GM18508 (cell line): Measurements from ENCODE around the gene ARHGAP26.
"Not testable (repeated sequence)": the region's sequence is repeated elsewhere in the genome, so short reads cannot be mapped to it uniquely, and the experiment has no call there.

ENCODE experiments used
- ATAC-seq: cut with Tn5 transposase; IDR thresholded peaks from one replicate; pipeline ENCODE4 v1.9.1; 2021; ENCODE audit warnings: moderate number of reproducible peaks; ENCODE audit not compliant: insufficient read depth, unreplicated experiment

ARHGAP26 gene

DNA sequence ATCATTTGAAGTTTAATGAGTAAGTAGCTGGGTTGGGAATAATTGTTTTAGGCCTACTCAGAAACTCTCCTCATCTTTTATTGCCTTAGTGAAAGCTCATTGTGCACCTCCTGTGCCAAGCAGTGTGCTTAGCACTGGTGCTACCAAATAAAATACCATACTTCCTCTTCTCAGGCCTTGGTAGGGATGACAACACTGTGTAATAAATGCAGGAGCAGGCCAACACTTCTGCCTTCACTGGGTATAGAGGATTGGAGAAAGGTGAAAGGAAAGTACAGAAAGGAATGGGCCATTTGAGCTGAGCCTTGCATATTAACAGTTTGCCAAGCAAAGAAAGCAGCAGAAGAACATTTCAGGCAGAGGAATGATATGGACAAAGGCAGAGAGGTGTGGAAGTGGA lies 347.6 kb downstream of the ARHGAP26 start:
- no peak for ATAC-seq

DNA sequence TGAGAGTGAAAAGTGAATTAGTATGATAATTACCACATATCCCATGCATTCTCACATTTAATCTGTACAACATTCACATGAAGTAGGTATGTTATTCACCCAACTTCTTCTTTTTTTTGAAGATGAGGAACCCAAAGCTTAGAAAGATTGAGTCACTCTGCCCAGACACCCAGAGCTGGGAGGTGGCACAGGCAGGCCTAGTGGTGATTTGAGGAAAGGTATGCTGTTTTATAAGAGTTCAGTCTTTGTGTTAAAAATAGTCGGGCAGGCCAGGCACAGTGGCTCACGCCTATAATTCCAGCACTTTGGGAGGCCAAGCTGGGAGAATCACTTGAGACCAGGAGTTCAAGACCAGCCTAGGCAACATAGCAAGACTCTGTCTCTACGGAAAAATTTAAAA lies 348.0 kb downstream of the ARHGAP26 start:
- no peak for ATAC-seq

DNA sequence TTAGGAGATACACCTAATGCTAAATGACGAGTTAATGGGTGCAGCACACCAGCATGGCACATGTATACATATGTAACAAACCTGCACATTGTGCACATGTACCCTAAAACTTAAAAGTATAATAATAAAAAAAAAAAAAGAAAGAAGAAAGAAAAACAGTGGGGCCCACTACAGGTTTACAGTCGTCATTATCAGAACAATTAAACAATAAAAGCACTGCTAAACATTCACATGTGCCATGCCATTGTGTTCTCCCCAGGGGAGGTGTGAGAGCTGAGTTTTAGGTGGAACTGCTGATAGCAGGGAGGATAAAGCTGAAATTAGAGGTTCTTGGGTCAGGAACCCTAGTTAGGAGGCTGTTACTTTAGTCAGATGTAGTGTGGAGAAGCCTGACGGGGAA lies 348.6 kb downstream of the ARHGAP26 start:
- not testable (repeated sequence) for ATAC-seq

DNA sequence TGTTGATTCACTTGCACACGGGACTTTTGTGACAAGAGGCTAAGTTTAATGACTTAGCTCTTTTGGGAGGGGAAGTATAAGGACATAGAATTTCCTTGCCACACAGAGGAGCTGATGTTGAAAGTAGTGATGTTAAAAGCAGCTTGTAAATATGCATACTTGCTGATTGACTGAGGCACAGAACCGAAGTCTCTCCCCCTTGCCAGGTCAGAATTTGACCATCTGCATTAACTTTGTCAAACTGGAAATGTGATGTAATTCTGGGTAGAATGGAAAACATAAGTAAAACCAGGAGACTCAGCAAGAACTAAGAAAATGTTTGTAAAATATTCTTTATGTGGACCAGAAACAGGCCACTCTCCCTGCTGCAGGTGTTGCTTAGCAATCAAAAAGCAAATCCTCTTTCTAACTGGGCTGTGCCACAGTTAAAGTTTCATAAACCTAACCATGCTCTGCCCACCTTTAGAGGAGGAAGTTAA lies 349.2 kb downstream of the ARHGAP26 start:
- ATAC-seq, result no peak

DNA sequence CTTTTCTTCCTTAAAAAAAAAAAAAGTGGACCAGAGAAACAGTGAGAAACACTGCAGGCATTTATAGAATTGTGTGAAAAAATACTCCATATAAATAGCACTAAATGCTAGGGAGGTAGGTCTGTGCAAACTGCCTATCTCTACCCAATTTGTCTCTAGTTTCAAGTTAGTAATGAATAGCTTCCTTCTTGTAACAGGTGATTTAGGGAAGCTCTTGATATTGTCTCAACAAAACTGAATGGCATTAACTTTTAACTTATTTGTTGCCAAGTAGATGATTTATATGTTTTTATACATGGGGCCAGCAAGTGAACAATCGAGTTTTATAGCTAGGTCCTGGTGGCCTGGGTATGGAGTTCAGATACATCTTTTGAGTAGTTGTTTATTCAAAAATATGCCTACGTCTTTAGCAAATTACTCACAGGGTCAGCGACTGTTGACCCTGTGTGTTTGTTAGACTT lies 349.7 kb downstream of the ARHGAP26 start:
- ATAC-seq, result no peak

DNA sequence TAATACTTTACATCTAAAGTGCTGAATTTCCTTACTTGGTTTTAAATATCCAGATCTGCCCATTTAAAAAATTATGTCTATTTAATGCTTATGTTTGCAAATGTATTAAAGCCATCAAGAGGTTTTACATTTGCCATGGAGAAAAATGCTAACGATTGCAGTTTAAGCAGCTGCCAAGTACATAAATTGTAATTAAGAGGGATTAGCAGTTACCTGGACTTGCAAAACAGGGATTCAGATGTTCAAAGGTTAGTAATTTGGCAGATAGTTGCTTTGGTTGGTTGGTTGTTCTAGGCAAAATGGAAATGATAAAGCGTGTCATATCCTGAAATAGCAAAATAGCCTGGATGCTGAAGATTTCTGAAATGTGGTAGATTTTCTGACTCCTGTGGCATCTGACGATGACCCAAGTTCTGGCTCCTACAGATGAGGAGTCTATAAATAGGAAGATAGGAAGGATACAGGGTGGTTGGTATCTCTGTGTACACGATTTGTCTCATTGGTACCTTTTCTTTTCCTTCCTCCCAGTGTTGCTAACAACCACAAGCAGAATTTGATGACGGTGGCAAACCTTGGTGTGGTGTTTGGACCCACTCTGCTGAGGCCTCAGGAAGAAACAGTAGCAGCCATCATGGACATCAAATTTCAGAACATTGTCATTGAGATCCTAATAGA lies 350.4 kb downstream of the ARHGAP26 start:
- ATAC-seq, result no peak

DNA sequence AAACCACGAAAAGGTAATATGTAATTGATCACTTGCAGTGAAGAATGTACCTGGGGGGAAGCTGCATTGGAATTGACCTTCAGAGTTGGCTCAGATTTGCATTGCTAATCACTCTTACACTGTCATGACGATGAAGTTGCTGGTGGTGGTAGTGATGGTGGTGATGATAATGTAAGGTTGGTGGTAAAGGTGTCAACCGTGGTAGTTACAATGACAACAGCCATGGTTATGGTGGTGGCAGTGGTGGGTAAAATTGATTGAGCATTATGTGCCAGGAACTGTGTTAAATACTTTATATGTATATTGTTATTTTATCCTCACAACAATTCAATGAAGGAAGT lies 350.9 kb downstream of the ARHGAP26 start:
- ATAC-seq, result no peak

DNA sequence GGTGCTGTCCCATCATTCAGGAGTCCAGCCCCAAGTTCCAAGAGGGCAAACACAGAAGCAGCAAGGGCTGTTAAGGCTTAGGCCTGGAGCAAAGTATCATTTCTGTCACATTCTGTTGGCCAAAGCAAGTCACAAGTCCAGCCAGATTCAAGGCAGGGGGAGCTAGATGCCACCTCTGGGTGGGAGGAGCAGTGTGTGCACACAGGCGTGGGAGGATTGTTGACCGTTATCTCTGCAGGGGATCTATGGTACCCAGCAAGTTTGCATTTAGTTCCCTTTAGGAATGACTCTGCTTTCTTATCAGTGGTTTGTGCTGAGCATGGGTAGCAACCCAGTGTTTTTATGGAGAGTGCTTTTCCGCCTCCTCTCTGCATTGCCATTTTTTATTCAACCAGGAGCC lies 354.4 kb downstream of the ARHGAP26 start:
- no peak for ATAC-seq

DNA sequence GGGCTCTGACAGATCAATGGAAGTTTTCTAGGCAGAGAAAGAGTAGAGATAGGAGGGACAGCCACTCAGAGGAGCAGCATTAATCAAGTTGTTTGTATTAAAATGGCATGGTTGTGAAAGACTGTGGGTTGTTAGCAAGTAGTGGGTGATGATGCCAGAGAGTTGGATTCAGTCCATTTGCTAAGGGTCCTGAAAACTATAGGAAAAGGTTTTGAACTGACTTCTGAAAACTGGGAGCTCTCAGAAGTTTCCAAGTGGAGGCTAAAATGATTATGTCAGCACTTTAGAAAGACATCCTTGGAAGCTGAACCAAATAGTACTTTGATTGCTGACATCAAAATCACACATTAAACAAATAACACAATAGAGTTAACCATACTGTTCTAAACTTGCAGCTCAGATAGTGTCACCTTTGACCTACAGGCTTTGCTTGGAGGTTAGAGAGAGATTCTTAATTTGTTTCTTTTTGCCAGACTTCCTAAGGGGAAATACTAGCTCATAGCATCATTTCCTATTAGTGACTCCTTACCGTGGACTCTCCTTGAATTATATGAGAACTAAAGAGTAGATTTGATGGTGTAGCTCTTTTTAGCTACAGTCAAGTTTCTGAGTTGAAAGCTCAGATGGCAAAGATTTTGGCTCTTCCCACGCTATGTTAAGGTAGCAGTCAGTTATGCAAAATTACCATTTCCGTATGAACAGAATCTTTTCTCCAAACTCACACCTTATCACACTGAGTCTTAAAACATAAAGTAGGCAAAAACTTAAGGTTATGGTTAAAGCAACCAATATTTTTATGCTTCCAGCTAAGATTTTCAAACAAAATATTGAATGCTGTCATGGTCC lies 356.2 kb downstream of the ARHGAP26 start:
- ATAC-seq, result no peak

DNA sequence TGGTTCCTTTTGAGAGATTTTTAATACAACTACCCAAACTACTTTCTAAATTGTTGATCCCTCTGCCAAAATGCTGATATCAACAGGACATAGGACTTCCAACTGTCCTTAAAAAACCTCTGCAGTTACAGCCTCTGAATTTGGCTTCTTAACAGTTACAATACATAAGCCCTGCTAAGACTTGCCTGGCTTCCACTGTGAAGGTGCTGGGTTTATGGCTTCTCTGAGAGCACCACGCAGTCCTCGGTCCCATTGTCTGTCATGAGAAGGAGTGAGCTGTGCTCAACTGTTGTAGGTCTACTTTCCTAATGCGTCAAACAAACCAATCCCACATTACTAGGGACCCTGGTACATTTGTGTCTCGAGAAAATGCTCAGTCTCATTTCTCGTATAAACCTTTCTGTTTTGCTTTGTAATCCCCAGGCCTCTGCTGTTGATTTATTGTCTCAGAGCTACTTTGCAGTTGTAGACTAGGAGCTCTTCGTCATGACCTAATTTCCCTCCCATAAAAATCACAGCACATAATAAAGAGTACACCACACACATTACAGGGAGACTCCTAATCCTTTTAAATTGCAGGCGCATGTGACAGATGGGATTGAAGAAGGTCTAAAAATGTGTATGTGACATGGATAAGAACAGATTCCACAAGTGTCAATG lies 358.4 kb downstream of the ARHGAP26 start:
- no peak for ATAC-seq

DNA sequence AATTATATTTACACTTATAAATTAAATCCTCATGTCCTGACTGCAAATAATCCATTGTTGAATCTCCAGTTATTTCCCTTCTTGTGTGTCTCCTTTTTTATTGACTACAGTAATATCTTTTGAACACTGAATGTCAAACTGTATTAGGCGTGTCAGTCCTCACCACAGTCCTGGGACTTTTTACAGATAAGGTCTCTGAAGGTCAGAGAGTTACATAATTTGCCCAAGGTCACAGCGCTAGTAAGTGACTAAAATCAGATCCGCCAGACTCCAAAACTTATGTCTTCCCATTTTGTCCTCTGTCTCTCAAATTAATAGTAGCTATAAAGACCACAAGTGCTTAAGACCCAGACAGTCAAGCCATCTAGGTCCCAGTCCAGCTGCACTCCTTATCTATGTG lies 359.0 kb downstream of the ARHGAP26 start:
- ATAC-seq, result no peak

DNA sequence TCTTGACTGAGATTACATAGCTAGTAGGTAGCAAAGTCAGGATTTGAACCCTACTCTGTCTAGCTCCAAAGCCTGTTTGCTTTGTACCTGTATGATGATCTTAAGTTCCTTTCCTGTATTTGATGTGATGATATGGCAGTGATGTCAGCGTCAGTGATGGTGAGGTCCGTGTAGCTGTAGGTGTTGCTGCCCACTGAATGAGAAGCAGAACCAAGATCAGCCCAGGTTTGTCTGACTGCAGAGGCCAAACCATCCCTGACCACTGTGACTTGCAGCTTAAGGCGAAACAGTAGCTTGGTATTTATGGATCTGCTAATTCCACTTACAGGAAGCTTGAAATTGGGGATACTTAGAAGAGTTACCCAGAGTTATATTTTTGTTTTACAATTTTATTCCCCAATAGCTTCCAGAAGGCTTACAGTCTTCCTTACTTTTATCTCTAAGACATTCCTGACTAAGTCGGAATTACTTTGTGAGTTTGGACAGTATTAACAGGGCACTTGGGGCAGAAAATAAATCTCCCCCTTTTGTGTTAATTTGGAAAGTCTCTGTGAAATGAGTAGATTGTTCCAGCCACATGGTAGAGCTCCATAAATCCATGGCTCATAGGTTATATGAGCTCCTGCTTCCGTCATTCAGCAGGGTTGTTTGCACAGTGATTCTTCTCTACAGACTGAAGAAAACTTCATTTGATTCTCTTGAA lies 359.9 kb downstream of the ARHGAP26 start:
- no peak for ATAC-seq

DNA sequence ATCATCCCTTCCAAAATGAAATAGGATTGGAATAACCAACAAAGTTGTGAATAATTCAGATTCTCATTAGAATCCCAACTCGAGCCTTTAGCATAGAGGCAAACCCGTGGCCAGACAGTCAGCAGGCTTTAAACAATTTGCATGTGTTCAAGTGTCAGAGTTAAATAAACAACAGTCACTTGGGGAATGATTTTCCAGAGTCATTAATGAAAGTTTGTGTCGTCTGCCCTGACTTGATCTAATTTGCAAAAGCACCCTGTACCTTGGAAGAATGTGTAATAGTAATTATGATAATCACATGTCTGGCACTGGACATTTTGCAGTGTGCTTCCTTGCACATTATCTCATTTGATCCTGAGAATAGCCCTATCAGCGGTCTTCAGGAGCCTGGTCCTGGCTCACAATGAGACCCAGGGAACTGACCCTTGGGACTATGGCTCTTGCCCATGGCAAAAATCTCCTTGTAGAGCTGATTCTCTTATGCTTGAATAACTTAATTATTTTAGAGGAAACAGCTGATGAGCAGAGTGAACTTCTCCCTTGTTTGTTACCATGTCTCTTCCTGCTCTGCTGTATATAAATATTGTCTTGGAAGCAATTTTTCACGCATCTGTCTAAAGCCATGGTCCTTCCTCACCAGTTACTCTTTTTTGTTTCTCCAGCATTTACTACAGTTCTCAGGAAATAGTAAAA lies 360.6 kb downstream of the ARHGAP26 start:
- no peak for ATAC-seq

DNA sequence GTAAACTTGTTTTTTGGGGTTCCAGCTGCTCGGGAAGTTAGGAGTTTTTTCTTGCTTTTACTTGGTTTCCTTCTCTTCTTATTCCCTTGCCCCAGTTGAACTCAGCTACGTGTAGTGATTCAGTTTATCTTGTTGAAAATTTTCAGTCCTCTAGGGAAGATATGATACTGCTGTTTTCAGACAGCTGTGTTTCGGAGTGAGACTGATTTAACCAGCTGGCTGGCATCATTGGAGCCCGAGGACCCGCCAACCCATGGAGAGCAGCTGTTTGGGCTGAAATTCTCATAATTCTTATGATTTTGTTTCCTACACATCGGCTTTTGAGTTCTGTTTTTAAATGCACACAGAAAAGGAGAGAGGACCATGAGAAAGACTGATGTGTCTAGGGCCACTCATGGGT lies 361.8 kb downstream of the ARHGAP26 start:
- no peak for ATAC-seq

DNA sequence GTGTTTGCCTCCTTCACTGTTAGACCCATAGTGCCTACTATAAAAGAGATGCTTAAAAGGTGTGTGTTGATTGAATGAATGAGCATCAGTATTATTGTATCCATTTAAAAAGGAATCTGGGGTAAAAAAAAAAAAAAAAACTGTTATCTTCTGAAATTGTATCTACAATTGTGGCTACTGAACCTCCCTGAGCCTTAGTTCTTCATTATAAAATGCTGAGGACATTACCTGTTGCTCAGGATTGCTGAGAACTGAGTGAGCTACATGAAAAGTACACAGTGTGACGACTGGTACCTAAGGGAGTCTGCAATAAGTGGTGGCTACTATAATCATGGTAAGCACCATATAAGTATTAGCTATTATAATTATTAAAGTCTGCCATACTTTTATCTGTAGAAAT lies 362.6 kb downstream of the ARHGAP26 start:
- no peak for ATAC-seq

DNA sequence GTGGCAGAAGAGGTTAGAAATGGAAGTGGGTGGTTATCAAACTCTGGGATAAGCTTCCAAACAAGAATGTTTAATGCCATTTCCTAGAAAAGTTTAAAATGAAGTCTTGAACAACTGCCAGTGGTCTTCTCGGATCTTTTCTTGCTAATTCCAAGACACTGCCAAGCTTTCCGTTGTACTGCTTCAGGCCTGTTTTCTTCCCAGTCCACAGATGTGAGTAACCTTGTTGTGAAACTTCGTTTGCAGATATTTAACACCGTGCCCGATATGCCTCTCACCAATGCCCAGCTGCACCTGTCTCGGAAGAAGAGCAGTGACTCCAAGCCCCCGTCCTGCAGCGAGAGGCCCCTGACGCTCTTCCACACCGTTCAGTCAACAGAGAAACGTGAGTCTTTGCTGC lies 363.5 kb downstream of the ARHGAP26 start:
- ATAC-seq, result no peak

DNA sequence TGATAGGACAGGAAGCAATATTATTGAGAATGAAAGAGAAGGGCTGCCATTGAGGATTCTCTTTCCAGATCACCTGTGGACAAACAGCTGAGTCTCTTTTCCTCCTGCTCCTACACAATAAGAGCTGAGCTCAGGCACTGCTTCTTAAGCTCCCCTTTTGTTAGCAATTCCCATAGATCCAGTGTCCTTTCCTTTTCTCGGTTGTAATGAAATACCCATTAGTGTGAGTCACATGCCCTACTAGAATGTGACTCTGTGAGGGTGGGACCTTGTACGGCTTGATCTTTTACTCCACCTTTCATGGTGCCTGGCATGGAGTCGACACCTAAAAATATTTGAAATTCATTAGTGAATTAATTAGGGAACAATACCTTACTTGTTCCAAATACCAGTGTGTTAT lies 364.1 kb downstream of the ARHGAP26 start:
- no peak for ATAC-seq

DNA sequence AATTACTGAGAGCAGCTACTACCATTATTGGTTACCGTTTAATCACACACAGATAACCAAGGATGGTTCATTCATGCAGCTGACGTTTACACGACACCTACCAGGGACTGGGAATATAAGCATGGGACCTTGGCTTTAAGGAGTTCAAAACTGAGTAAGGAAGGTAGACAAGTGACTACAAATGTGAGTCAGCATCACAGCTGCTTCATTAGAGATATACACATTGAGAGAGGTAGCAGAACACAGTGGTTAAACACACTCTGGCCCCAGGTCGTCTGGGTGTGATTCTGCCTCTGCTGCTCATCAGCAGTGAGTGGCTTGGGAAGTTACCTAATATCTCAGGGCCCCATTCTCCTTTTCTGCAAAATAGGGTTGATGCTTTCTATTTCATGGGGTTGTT lies 364.7 kb downstream of the ARHGAP26 start:
- no peak for ATAC-seq

DNA sequence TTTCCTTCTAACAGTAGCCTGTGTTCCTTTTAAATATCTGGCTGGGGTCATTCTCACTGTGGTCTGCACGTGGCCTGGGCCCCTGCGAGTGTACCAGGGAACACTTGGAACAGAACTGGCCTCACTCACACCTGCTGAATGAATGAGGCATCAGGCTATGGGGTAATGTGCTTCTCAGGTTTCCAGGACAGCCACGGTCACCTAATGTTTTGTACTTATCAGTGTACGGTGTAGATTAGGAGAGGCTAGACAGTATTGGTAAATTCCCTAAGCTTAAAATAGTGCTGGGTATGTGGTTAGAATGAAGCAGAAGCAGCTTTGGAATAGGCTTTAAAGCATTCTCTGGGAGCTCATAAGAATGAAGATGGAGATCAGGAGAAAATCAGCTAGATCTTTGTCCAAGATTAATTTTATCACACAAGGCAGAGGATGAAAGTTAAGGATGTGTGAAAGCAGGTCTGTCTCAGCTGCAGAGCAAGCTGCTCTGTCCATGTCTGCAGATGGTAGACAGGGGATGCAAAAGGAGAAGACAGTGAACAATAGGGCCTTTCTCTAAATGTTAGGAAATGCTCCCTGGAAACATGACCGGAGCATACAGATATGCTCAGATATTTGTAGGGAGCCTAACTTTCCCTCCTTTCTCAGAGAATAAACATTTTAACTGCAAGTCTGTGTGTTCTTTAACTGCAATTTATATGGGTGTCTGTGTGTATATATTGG lies 365.8 kb downstream of the ARHGAP26 start:
- ATAC-seq, result no peak
